HG03097 (cell line): ENCODE measurements around the gene MTNR1B.

Experiments
- ATAC-seq: cut with Tn5 transposase; IDR thresholded peaks from one replicate; pipeline ENCODE4 v1.9.1; 2021; ENCODE audit not compliant: unreplicated experiment, low FRiP score

The MTNR1B gene

GRCh38 chr11:92977401-92977800, 8.0 kb downstream of the MTNR1B start:
- ATAC-seq = no peak

GRCh38 chr11:92978271-92979111, 9.0 kb downstream of the MTNR1B start:
- no peak for ATAC-seq

- ATAC-seq = no peak
Observed at GRCh38 chr11:92979176-92979575, 9.7 kb downstream of the MTNR1B start.

- no peak for ATAC-seq
Observed at GRCh38 chr11:92980312-92980711, 10.9 kb downstream of the MTNR1B start.

GRCh38 chr11:92981508-92982043, 12.1 kb downstream of the MTNR1B start:
- ATAC-seq = no peak

GRCh38 chr11:92986585-92986984, 17.1 kb downstream of the MTNR1B start:
- no peak for ATAC-seq

- no peak for ATAC-seq
Observed at GRCh38 chr11:92993004-92993403, 23.6 kb downstream of the MTNR1B start.

- ATAC-seq = no peak
Observed at GRCh38 chr11:93000511-93001476, 31.3 kb downstream of the MTNR1B start.

GRCh38 chr11:93001806-93002205, 32.4 kb downstream of the MTNR1B start:
- ATAC-seq = no peak

GRCh38 chr11:93002380-93002779, 32.9 kb downstream of the MTNR1B start:
- no peak for ATAC-seq

GRCh38 chr11:93005239-93005638, 35.8 kb downstream of the MTNR1B start:
- ATAC-seq = no peak

- no peak for ATAC-seq
Observed at GRCh38 chr11:93013646-93014045, 44.2 kb downstream of the MTNR1B start.

GRCh38 chr11:93016595-93016994, 47.1 kb downstream of the MTNR1B start:
- no peak for ATAC-seq

- no peak for ATAC-seq
Observed at GRCh38 chr11:93017821-93018690, 48.6 kb downstream of the MTNR1B start.

GRCh38 chr11:93020248-93021046, 51.0 kb downstream of the MTNR1B start:
- ATAC-seq = no peak

GRCh38 chr11:93024369-93024768, 54.9 kb downstream of the MTNR1B start:
- ATAC-seq = no peak

GRCh38 chr11:93025558-93026255, 56.3 kb downstream of the MTNR1B start:
- ATAC-seq = no peak

GRCh38 chr11:93028960-93029522, 59.6 kb downstream of the MTNR1B start:
- ATAC-seq = no peak
